ENCODE results near the gene MAS1L. TPM values are rescaled to one million over a fixed set of nuclear protein-coding genes. Genes with fewer than 3 reads are reported as not detected.

MAS1L gene
- total RNA-seq, 2 experiments from 2014 or later, result not detected

DNA sequence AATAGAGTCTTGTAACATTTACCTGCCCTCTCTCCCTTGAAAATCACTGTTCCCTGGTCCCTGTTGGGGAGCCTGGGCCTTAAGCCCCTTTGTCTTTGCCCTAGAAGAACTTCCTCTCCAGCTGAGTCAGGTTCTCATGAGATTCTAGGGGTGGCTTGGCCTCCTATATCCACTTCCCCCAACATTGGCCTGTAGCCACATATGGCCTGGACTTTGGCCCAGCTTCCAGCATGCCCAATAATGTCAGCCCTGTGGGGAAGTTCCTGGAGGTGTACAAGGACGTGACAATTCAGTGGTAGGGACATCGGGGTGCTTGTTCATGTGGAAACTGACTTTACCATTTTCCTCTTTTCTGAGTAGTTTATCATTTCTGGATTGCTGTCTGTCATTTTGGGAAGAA is 17.2 kb upstream of the MAS1L start:
- no peak overlapping the region for H3K27ac Mint-ChIP-seq
- H3K36me3 Mint-ChIP-seq, result no peaks in the 10 kb centered on the region
- ATAC-seq (ENCODE audit: low read depth) (no peak), DNase-seq (no peak)
- peaks cover 4% of the 10 kb centered on the region for H3K27me3 Mint-ChIP-seq
- POLR2A ChIA-PET, result no interaction called here
- no peaks in the 10 kb centered on the region for H3K9me3 Mint-ChIP-seq
- H3K4me3 Mint-ChIP-seq, result no peak overlapping the region
- H3K4me1 Mint-ChIP-seq, result no peaks in the 10 kb centered on the region

DNA sequence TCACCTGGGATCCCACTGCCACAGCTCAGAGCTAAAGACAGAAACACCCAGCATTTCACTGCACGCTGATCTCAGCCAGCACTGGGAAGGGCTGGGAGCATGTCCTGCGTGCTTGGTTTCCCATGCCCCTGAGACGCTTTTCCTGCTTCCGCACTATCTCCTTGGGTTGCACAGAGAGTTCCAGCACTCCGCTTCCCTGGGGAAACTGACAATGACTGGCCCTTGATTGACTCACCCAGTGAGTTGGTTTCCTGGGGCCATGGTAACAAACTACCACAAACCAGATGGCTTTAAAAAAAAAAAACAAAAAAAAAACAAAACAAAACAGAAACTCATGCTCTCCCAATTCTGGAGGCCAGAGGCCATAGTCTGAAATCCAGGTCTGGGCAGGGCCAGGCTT is 14.8 kb upstream of the MAS1L start:
- Mint-ChIP-seq H3K4me3 (no peak overlapping the region), H3K27me3 (peaks cover 16% of the 10 kb centered on the region), H3K27ac (no peak overlapping the region), H3K36me3 (no peaks in the 10 kb centered on the region), H3K9me3 (no peaks in the 10 kb centered on the region), H3K4me1 (no peaks in the 10 kb centered on the region)
- POLR2A ChIA-PET, result no interaction called here
- DNase-seq (no peak), ATAC-seq (ENCODE audit: low read depth) (no peak)

DNA sequence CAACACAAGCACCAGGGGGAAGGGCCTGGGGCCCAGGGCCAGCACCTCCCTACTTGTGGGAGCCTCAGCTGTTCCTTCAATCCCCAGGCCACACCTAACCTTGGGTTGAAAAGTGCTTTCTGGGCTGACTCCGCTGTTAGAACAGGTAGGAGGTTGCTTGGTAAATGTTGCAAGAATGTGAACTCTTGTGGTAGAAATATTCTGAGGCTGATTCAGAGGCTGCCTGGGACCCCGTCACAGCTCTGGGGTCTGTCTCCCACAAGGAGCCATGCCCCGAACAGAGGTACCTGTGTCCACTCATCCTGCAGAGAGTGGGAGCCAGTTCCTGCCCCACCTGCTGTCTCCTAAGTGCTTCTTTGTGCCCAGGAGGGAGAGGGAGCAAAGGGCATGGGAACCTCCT is 14.4 kb upstream of the MAS1L start:
- Mint-ChIP-seq H3K27ac (no peak overlapping the region), H3K27me3 (peaks cover 20% of the 10 kb centered on the region), H3K4me3 (no peak overlapping the region), H3K4me1 (no peaks in the 10 kb centered on the region), H3K36me3 (no peaks in the 10 kb centered on the region), H3K9me3 (no peaks in the 10 kb centered on the region)
- POLR2A ChIA-PET, result no interaction called here
- DNase-seq, result no peak
- ATAC-seq (ENCODE audit: low read depth), result no peak

GRCh38 chr6:29501106-29501505 is 13.3 kb upstream of the MAS1L start:
- Mint-ChIP-seq H3K27me3 (peaks cover 26% of the 10 kb centered on the region), H3K4me1 (no peaks in the 10 kb centered on the region), H3K9me3 (no peaks in the 10 kb centered on the region), H3K36me3 (no peaks in the 10 kb centered on the region), H3K27ac (no peak overlapping the region), H3K4me3 (no peak overlapping the region)
- POLR2A ChIA-PET, result no interaction called here
- ATAC-seq (ENCODE audit: low read depth), result no peak
- DNase-seq, result no peak

DNA sequence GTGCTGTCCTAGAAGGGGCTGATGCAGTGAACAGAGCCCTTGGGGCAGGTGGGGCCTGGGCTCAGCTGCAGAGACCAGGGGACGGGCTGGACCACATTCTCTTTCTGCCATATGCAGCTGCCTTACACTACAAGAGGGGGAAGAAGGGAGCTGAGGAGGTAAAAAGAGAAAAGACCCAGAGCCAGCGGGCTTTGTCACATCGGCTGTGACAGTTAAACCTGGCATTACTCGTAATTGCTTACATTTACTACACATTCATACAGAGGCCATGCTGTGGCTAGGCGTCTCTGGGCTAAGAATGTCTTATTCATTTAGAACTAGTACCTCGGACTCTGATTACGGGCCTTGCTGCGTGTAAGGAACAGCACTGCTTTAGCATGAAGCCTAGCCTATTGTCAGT is 12.8 kb upstream of the MAS1L start:
- no peaks in the 10 kb centered on the region for H3K4me1 Mint-ChIP-seq

GRCh38 chr6:29499704-29500103 is 11.9 kb upstream of the MAS1L start:
- H3K4me1 Mint-ChIP-seq, result no peaks in the 10 kb centered on the region
- ATAC-seq (ENCODE audit: low read depth), result no peak
- no peak for DNase-seq
- H3K27me3 Mint-ChIP-seq, result peaks cover 28% of the 10 kb centered on the region
- no peaks in the 10 kb centered on the region for H3K9me3 Mint-ChIP-seq
- no peak overlapping the region for H3K4me3 Mint-ChIP-seq
- no peak overlapping the region for H3K27ac Mint-ChIP-seq
- POLR2A ChIA-PET, result no interaction called here
- H3K36me3 Mint-ChIP-seq, result no peaks in the 10 kb centered on the region

More for the DNA sequence above, 12.8 kb upstream of the MAS1L start:
- Mint-ChIP-seq H3K27me3 (peaks cover 28% of the 10 kb centered on the region), H3K27ac (no peak overlapping the region), H3K4me3 (no peak overlapping the region), H3K36me3 (no peaks in the 10 kb centered on the region), H3K9me3 (no peaks in the 10 kb centered on the region)
- DNase-seq (no peak), ATAC-seq (ENCODE audit: low read depth) (no peak)
- POLR2A ChIA-PET, result no interaction called here

DNA sequence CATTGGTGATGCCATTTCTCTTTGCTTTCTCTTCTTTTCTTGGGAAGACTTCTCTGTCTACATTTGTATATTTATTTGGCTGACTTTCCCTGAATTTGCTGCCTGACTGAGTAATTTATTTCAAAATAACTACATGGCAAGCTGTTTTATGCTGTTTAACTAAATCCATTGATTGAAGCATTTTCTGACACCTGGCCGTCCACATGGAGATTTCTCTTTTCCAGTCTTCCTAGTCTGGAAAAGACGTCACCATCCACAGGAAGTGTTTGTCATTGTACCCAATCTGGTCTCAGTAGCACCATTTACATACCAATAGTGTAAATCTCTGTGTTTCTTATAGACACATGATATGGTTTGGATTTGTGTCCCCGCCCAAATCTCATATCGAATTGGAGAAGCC is 9.2 kb upstream of the MAS1L start:
- Mint-ChIP-seq H3K27me3 (peaks cover 25% of the 10 kb centered on the region), H3K4me1 (no peaks in the 10 kb centered on the region), H3K9me3 (no peaks in the 10 kb centered on the region), H3K4me3 (no peak overlapping the region), H3K27ac (no peak overlapping the region), H3K36me3 (no peaks in the 10 kb centered on the region)
- POLR2A ChIA-PET, result no interaction called here
- ATAC-seq (ENCODE audit: low read depth), result no peak
- DNase-seq, result no peak

- no peaks in the 10 kb centered on the region for H3K4me1 Mint-ChIP-seq
- POLR2A ChIA-PET, result no interaction called here
- ATAC-seq (ENCODE audit: low read depth), result no peak
Observed at GRCh38 chr6:29495571-29495970, 7.8 kb upstream of the MAS1L start.

DNA sequence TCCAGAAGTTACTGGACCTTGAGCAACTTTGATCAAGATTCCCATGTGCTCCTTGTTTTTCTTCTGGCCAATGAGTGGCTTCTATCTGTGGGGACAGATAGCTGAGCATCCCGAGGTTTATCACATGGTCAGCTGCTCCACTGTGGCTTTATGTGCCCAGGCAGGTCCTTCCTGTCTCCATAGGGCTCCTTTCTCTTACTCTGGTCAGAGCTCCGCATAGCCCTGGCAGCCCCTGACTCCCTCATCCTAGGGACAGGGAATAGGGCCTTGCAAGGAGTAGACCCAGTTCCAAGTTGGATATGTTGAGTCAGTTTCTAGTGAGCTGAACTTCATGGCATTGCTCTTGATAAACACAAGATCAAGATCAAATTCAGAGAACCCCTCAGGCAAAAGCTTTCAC is 6.4 kb upstream of the MAS1L start:
- Mint-ChIP-seq H3K36me3 (no peaks in the 10 kb centered on the region), H3K27me3 (peaks cover 22% of the 10 kb centered on the region), H3K4me3 (no peak overlapping the region), H3K4me1 (no peaks in the 10 kb centered on the region), H3K9me3 (peaks cover 1% of the 10 kb centered on the region), H3K27ac (no peak overlapping the region)
- POLR2A ChIA-PET, result no interaction called here
- ATAC-seq (ENCODE audit: low read depth), result no peak
- no peak for DNase-seq

More at GRCh38 chr6:29495571-29495970, 7.8 kb upstream of the MAS1L start:
- Mint-ChIP-seq H3K36me3 (no peaks in the 10 kb centered on the region), H3K9me3 (no peaks in the 10 kb centered on the region), H3K4me3 (no peak overlapping the region), H3K27me3 (peaks cover 25% of the 10 kb centered on the region), H3K27ac (no peak overlapping the region)
- no peak for DNase-seq

DNA sequence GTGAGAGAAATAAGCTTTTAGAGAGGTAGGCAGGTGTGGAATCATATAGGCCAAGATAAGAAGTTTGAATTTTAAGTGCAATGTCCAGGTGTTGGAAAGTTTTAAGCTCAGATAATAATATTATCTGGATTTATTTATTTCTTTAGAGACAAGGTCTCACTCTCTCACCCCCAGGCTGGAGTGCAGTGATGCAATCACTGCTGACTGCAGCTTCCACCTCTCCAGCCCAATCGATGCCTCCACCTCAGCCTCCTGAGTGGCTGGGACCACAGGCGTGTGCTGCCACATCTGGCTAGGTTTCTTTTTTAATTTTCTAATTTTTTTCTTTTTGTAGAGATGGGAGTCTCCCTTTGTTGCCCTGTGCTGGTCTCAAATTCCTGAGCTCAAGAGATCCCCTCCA is 5.5 kb upstream of the MAS1L start:
- Mint-ChIP-seq H3K27me3 (peaks cover 15% of the 10 kb centered on the region), H3K4me1 (no peaks in the 10 kb centered on the region), H3K27ac (no peak overlapping the region), H3K9me3 (peaks cover 1% of the 10 kb centered on the region), H3K4me3 (no peak overlapping the region), H3K36me3 (no peaks in the 10 kb centered on the region)
- DNase-seq, result no peak
- POLR2A ChIA-PET, result no interaction called here
- no peak for ATAC-seq (ENCODE audit: low read depth)

- Mint-ChIP-seq H3K9me3 (peaks cover 1% of the 10 kb centered on the region), H3K27ac (no peak overlapping the region), H3K36me3 (no peaks in the 10 kb centered on the region), H3K27me3 (peaks cover 10% of the 10 kb centered on the region), H3K4me3 (no peak overlapping the region), H3K4me1 (no peaks in the 10 kb centered on the region)
- ATAC-seq (ENCODE audit: low read depth) (no peak), DNase-seq (no peak)
- POLR2A ChIA-PET, result no interaction called here
Observed at GRCh38 chr6:29491574-29491973, 3.8 kb upstream of the MAS1L start.

- POLR2A ChIA-PET, result no interaction called here
- Mint-ChIP-seq H3K27ac (no peak overlapping the region), H3K36me3 (no peaks in the 10 kb centered on the region), H3K4me1 (no peaks in the 10 kb centered on the region), H3K9me3 (peaks cover 1% of the 10 kb centered on the region), H3K4me3 (no peak overlapping the region), H3K27me3 (peaks cover 7% of the 10 kb centered on the region)
- DNase-seq (no peak), ATAC-seq (ENCODE audit: low read depth) (no peak)
Observed at GRCh38 chr6:29490552-29490951, 2.8 kb upstream of the MAS1L start.

DNA sequence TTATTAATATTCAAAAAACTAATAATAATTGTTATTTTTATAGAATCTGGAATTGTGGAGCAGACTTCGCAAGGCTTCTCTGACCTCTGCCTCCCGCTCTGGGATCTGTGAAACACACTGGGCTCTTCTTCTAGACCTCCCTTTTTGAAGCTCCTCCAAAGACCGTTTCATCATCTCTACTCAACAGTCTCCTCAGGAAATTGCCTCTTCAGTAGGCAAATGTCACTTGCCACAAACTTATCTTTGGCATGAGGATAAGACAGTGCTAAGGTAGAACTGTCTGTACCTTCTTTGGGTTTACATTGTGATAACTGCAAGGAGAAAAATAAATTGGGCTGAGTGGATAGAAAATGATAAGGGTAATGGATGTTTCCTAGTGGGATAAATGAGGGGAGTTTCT is 2.3 kb upstream of the MAS1L start:
- Mint-ChIP-seq H3K4me3 (no peak overlapping the region), H3K27ac (no peak overlapping the region), H3K9me3 (peaks cover 1% of the 10 kb centered on the region), H3K27me3 (peaks cover 7% of the 10 kb centered on the region), H3K4me1 (no peaks in the 10 kb centered on the region), H3K36me3 (no peaks in the 10 kb centered on the region)
- POLR2A ChIA-PET, result no interaction called here
- ATAC-seq (ENCODE audit: low read depth) (no peak), DNase-seq (no peak)

DNA sequence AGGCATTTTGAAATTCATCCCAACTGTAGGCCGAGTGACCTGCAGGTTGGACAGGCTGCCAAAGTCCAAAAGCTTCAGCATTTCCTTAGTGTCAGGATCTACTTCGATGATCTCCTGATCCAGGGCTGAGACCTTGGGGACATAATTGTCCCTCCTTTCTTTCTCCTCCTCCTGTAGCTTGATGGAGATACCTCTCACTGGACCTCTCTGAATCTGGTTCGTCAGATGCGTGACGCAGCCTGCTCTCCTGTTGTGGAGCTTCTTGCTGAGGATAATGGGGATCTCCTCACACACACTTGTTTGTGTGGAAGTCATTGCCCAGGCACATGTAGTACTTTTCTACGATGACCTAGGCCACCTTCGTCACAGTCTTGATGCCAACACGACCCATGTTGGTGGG is 1.5 kb upstream of the MAS1L start:
- Mint-ChIP-seq H3K4me3 (no peak overlapping the region), H3K27ac (no peak overlapping the region), H3K4me1 (no peaks in the 10 kb centered on the region), H3K27me3 (peaks cover 7% of the 10 kb centered on the region), H3K9me3 (peaks cover 1% of the 10 kb centered on the region), H3K36me3 (no peaks in the 10 kb centered on the region)
- no peak for ATAC-seq (ENCODE audit: low read depth)
- POLR2A ChIA-PET, result no interaction called here
- no peak for DNase-seq

GRCh38 chr6:29488874-29489273 is 1.1 kb upstream of the MAS1L start:
- no peak overlapping the region for H3K27ac Mint-ChIP-seq
- H3K27me3 Mint-ChIP-seq, result peaks cover 8% of the 10 kb centered on the region
- H3K4me3 Mint-ChIP-seq, result no peak overlapping the region
- no peak for DNase-seq
- H3K4me1 Mint-ChIP-seq, result no peaks in the 10 kb centered on the region
- peaks cover 1% of the 10 kb centered on the region for H3K9me3 Mint-ChIP-seq
- H3K36me3 Mint-ChIP-seq, result no peaks in the 10 kb centered on the region
- POLR2A ChIA-PET, result no interaction called here
- no peak for ATAC-seq (ENCODE audit: low read depth)
